Gastrocnemius medialis (tissue), 4 donors: ENCODE results near the gene SEPTIN12.

Experiments used
- CTCF ChIP-seq, 5 experiments: fragments of 450-650 bp in 3 of 5; fragments of 200-600 bp in 2 of 5; sonication (generic) in 2 of 5; IDR thresholded peaks in 4 of 5; conservative IDR thresholded peaks in 1 of 5; 1 replicate in 4 of 5; 2 replicates in 1 of 5; pipeline ENCODE4 v1.5.1; 2016 to 2019; ENCODE audit warnings: antibody characterized with exemption in 5 of 5, mild to moderate bottlenecking in 3 of 5, moderate library complexity in 3 of 5
- POLR2A ChIP-seq, 2 donors: fragments of 450-650 bp; IDR thresholded peaks; one replicate each; pipeline ENCODE4 v1.6.1; 2017; ENCODE audit warnings: antibody characterized with exemption in 2 of 2, mild to moderate bottlenecking in 2 of 2, moderate library complexity in 2 of 2

GRCh38 chr16:4811242-4811641 is 23.1 kb upstream of the SEPTIN12 start:
- TF ChIP-seq POLR2A (IDR thresholded peaks at IDR 0.05) (no peak), CTCF (IDR thresholded peaks at IDR 0.05 in 4 of 5, conservative IDR thresholded peaks at IDR 0.05 in 1 of 5) (no peak)
